DND-41 (cell line): ENCODE measurements around the gene TMEM204.

Source experiments
- CTCF ChIP-seq: IDR thresholded peaks from 2 replicates; pipeline ENCODE4 v1.5.1; 2012; ENCODE audit warnings: borderline replicate concordance, low read length, moderate library complexity, mild to moderate bottlenecking; ENCODE audit not compliant: poor library complexity, severe bottlenecking; ENCODE audit errors: extremely low read depth
- EZH2 ChIP-seq: IDR thresholded peaks from 3 replicates; pipeline ENCODE4 v1.6.1; 2012; ENCODE audit warnings: borderline replicate concordance, low read depth, mild to moderate bottlenecking, moderate library complexity, low read length, inconsistent platforms; ENCODE audit not compliant: severe bottlenecking

GRCh38 chr16:1514507-1514906 lies 19.0 kb upstream of the TMEM204 start:
- TF ChIP-seq CTCF, result no peak
- no peak for TF ChIP-seq EZH2
